NCI-H2227 (cell line): ENCODE measurements around the gene C16orf95.
A peak's percentile ranks its signal among the peaks of the same experiment; 100 is the strongest.

Experiments used
- DNase-seq: peaks from one replicate; lab custom pipeline; 2025; ENCODE audit not compliant: unreplicated experiment; lab: John Stamatoyannopoulos, UW

C16orf95 gene

DNA sequence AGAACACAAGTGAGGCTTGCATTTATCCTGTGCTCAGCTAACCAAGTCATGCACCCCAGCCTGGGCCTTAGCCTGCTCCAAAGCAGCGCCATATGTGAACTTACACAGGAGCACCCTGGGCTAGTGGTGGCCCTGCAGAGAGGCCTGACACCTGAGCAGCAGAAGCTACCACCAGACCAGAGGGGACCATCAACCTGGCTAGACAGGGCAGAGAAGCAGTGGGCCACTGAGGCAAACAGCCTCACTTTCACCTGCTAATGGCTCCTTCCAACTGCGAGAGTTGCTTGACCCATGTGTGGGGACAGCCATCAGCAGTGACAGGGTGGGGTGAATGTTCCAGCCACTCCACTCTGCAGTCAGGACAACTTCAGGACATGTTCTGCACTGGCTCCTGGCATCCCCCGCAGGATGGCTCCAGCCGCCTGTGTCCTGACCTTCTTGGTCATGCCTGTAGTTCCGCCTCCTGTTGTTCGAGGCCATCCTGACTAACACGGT is 2.9 kb upstream of the C16orf95 start:
- DNase-seq: no peak

DNA sequence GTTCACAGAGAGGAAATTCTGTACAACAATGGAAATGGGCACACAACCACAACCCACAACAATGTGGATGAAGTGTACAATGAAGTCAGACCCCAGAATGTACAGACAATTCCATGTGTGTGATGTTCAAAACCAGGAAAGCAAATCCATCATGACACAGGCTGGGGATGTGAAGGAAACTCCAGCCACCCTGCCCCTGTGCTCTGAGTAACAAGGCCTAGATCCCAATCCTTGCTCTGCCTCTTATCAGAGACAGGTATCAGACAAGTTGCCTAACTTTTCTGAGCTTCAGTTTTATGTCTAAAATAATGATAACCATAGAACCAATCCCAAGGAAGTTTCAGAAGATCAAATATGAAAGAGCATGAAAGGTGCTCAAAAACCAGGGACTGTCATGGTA is 1.8 kb upstream of the C16orf95 start:
- DNase-seq: no peak

DNA sequence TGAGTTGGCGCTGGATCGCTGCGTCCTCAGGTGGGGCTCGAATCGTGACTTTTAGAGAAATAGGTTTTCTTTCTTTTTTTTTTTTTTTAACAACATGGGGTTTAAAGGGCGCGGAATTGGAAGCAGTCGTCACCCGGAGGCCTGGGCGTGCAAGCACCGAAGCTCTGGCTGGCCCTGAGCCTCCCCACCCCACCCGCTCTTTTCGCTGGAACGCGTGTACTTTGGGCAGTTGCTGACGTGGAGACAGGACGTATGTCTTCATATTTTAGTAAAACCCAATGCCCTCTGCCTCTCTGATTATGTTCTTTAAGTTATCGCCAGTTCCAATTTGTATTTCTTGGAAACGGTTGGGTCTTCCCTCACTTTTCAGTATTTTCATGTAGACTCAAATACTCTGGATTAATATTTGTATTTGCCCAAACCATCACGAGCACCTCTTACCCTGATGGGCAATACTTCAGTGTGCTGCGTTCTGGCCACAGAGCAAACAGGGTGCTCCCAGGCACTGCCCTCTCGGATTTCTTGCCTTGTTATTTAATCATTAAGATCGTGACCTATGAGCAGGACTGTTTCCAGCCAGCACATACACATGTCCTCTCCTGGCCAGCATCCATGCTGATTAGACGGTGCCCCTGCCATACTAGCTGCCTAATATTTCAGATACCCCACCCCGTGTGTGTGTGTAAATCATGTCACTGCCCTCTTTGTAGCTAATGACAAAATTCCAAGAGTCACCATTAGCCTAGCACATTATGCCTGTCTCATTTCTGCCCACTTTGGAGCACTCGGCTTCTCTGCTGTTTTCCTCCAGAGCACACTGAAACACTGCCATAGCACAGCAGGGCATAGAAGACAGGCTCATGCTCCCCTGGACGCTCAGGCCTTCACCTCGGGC is 805 bp upstream of the C16orf95 start:
- DNase-seq: peak; percentile 39

DNA sequence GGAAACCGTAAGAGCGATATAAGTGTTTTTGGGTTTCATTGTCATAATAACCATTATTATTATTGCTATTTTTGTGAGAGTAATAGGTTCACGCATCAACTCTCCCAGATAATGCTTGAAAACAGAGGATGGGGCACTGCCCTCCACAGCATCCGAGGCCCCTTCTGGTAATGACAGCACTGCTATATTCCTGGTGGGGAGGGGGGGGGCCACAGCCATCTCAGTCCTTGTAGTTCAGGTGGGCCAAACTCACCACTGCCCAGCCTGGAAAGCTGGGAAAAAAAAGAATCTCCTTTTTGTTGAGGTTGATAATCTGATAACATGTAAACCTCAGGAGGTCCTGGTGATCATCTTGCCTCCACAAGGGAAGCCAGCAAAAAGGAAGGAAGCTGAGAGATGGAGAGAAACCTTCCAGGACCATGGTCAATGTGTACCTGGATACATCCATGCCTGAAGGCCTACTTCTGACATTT is 706 bp downstream of the C16orf95 start:
- no peak for DNase-seq

DNA sequence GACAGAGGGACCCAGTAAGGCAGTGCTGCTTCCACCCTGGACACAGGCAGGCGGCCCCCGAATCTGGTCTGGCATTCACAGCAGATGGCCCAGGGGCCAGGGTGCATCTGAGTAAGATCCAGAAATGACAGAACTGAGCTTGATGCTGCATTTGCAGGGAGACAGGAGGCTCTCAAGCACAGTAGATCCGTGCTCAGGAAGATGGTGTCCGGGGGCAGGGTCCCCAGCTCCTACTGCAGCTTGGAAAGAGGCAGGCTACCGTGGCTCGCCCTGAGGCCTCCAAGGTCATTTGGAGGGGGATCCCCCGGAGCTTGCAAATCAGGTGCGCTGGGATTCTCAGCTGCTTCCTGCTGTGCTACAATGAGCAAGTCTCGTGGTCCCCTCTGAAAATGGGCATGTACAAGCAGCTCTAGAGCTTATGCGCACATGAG is 2.2 kb downstream of the C16orf95 start:
- no peak for DNase-seq

DNA sequence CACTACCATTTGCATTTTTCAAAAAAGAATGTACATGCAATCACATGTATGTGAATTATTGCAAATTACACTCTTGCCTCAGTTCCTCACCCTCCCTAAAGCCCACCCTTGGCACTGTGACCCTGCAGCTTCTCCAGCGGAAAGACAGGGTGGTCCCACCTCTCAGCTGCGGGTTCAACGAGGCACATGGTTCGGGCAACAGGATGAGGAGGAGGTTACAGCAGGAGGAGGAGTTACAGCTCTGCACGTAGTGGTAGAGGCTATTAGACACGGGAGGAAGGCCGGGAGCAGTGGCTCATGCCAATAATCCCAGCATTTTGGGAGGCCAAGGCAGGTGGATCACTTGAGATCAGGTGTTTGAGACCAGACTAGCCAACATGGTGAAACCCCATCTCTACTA is 5.2 kb downstream of the C16orf95 start:
- no peak for DNase-seq

DNA sequence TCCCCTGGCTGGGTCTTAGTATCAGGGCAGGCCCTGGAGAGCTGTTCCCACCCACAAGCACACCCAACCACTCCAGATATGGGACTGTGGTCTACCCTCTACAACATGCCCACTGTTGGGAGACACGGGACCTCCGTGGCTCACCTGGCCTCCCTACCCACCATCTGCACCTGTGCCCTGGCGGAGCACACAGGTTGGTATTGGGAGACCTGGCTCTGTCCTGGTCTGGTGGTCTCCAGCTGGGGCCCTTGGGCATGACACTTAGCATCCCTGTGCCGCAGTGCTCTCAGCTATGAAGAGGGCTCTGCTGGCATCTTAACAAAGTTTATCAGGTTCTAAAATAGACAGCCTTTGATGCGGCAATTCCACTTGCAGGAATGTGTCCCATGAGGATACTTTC is 5.8 kb downstream of the C16orf95 start:
- DNase-seq: no peak

DNA sequence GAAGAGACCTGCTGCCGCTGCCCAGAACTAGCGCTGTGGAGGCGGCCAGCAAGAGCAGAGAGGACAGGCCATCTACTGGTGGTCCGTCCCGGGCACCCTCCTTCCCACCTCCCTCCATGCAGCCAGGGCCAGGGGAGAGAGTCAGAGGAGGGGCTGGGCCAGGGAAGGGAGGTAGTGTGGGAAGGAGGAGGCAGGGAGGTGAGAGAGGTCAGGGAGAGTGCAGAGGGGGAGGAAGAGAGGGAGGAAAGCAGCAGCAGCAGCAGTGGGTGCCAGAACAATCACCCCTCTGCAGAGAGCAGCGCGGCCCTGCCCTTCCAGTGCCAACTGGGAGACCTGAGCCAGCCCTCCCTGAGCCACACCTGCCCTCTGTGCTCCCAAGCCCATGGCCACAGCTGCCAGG is 6.6 kb downstream of the C16orf95 start:
- no peak for DNase-seq

DNA sequence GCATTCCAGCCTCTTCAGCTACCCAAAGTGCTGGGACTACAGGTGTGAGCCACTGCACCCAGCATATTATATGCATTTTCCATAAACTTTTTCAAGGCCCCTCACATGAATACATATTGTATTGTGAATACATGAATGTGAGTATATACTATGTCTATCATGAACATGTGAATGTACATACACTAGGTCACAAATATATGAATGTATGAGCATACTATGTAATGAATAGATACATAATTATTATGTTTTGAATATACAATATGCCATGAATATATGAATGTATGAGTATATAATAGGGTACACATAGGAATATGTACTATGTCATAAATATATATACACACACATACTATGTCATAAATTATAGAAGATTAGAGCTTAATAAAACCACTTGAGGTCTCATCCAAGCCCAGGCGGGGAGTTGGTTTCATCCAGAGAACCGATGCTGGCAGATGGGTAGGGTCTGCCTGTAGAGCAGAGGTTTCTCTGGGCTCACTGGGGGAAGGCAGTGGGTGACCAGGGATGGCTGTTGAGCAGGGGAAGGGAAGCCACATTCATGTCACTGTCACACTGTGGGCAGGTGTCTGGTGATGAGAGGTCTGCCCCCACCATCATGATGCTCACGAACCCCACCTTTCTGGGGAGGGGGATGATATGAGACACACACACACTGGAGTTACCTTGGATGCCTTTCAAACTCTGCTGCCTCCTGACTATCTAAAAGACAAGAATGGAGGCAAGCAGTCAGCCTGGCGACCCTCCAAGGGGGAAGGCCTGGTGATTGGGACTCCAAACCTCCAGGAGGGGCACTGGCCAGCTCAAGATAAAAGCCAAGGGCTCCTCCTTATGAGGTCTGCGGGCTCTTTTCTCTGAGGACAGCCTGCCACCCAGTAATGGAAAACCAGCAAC is 7.3 kb downstream of the C16orf95 start:
- no peak for DNase-seq

DNA sequence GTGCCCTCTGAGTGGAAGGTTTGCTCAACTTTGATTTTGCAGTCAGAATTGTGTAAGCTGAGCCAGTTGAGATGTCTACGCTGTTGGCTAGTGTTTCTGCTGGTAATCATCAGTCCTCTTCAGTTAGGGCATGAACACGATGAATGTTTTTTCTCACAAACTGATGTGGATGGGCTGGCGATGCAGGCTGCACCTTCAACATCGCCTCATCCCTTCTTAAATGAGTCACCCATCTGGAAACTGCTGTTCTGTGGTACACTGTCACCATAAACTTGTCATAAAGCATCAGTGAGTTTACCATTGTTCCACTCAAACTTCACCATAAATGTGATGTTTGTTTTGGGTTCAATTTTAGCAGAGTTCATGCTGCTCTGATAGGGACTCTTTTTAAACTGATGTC is 8.4 kb downstream of the C16orf95 start:
- DNase-seq: no peak

DNA sequence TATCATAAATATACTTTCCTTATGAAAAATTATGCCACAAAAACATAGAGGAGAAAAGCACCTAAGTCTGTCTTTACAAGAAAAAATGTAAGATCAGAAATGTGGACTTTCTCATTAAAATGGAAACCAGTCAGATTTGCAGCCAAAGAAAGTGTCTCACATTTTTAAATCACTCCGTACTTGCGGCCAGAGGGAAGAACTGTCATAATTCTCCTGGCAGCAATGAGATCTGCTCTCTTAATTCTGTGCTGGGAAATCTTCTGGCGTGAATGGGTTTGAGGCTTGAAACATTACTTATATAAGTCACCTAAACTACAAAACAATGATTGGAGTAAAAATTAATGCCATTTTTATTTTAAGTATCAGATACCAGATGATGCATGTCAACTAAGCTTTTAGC is 10.7 kb downstream of the C16orf95 start:
- DNase-seq: no peak

DNA sequence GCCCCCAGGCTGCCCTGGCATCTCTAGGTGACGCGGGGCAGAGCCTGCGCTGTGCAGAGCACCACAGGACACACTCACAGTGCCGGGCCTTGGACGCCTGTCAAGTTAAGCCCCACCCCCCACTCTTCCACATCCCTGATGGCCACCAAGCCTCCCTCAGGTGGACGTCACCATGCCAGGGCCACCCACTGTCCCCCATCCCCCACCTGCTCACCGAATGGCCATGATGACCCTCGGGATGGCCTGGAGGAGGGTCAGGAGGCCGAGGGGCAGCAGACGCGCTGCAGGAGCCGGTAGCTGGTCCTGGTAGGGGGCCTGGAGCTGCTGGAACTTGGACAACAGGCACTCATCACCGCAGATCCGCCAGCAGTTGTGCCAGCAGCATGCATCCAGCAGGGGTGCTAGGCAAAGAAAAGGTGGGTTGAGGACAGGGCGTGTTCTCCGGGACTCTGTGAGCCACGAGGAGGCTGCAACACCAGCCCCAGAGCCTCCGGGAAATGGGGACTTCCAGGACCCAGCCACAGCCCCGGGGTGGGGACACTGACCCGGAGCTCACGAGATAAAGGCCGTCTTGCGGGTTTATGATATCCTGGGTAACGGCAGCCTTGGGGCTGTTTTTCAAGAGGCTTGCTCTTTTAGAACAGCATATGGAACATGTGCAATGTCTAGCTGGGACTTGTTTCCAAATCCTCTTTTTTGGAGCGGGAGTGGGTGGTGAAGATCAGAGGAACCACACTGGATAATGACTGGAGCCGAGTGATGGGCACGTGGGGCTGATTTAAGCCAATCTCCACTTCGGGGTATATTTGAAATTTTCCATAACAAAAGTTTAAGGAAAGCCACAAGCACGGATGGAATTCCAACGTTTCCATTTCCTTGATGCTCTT is 11.4 kb downstream of the C16orf95 start:
- DNase-seq: no peak

DNA sequence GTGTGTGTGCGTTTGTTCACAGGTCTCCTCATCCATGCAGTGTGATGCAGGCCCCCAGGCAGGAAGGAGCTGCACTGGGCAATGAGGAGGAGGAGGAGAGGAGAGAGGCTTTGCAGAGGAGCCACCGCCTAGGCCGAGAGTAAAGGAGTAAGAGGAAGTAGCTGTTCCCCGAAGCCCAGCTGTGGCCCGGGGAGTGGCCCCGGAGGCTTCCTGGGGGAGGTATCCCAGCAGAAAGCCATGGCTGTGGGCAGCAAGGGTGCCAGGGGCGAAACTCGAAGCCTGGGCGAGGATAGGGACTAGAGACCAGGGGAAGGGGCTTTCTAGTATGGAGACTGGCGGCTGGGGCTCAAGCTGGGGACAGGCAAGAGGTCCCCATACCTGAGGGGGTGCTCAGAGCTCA is 12.2 kb downstream of the C16orf95 start:
- DNase-seq: no peak

DNA sequence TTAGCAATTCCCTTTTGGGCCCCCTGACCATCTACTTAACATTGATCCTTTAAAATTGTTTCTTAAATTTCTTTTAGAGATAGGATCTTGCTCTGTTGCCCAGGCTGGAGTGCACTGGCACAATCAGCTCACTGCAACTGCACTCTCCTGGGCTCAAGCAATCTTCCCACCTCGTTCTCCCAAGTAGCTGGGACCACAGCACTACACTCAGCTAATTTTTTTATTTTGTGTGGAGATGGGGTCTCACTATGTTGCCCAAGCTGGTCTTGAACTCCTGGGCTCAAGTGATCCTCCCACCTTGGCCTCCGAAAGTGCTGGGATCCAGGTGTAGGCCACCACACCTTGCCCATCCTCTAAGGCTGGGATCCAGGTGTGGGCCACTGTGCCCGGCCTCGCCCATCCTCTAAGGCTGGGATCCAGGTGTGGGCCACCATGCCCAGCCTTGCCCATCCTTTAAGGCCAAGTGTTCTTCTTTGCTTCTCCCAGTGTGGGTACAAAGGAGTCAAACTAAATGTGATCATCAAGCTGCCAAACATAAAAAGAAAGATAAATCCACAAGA is 13.2 kb downstream of the C16orf95 start:
- DNase-seq: no peak

DNA sequence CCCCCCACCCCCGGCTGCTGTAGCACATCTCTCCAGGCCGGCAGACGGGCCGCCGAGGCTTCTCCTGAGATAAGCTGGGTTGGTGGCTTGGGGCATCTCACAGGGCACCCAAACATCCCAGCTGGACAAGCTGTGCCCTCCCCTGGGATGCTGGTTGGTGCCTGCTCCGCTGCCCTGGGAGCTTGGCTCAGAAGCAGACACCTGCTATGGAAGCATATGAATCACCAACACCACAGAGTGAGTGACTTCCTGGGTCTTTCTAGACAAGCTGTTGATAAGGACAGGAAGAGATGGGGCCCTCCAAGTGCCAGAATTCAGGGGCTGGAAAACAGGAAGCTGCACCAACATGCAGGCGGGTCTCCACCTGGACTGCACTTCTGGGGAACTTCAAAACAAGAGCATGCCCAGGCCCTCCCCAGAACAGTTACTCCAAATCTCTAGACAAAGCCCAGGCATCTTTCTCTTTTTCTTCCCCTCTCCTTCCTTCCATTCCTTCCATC is 13.7 kb downstream of the C16orf95 start:
- DNase-seq: no peak

DNA sequence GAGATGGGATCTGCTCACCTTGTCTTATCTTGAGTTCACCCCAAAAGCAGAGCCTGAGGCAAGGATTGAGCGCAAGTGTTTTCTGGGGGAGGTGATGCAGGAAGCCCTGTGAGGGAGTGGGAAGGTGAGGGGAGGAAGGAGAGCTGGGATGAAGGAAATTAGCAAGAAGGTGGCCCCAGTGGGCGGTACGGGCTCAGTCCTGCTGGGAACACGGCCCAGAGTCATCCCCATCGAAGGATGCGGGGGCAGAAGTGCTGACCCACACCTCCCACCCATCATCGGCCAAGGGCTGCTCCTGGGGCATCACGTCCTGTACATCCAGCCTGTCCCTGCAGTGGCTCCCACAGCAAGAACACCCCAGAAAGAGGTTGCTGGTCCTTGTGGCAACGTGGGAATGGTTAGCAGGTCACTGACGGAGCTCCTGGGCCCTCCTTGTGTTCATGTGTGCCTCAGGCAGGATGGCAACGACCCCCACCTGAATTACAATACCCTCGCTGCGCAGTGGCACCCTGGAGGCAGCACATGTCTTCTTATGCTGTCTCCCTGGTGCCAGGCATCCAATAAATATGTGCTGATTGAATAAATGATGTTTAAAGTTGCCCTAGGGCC is 18.2 kb downstream of the C16orf95 start:
- DNase-seq: no peak

DNA sequence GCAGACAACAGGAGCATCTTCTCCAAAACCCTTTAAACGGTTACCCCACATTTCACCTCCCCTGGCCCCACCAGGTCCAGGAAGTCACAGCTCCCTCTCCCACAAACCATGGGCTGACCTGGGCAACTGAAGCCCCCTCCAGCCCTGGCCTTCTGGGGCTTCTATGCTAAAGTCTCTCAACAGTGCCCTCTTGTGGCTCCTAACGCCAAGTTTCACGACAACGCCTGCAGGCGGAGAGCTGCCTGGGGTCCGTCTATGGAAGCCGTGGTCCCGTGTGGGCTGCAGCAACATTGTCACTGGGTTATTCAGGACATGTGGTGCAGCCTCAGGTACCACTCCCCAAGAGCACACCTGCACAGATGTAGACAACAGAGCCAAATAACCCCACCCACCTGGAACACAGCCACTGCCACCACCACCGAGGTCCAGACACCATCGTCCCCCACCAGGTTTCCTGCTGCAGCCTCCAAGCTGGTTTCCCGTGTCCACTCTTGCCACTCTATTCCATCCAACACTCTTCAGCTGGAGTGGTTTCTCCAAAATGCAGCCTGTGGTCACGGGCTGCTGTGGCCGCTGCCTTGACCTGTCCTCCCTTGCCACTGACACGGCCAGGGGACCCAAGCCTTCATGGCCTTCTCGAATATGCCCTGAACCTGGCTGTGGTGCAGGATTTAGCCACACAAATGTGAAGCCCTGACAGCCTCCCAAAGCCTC is 19.1 kb downstream of the C16orf95 start:
- peak; percentile 27 for DNase-seq

DNA sequence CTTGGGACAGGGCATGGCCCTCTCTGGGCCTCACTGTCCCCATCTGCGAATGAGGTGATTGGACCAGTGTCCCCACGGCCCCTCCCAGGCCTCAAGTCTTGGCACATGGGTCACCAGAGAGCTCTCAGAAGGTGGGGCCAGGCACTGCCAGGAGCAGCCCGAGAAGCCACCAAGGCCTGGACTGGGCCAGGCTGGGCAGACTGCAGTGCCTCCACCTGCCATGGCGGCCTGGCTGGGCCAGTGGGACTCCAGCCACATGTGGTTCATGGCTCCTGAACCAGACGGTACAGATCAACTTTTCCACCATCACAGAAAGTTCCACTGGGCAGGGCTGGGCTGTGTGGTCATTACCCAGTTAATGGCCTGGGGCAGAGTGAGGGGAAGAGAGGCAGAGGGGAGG is 19.8 kb downstream of the C16orf95 start:
- no peak for DNase-seq
